Stimulated activated CD4-positive, alpha-beta T cell treated with anti-CD3 and anti-CD28 coated beads, TNF-alpha, amount 100 ng/mL, for 1 hour (primary cell): ENCODE measurements around the gene HP1BP3.
A peak's percentile ranks its signal among the peaks of the same experiment; 100 is the strongest.
"Not testable (repeated sequence)": the region's sequence is repeated elsewhere in the genome, so short reads cannot be mapped to it uniquely, and the experiment has no call there.

Source experiments
- DNase-seq, 3 donors: peaks; one replicate each; pipeline ENCODE4 v3.0.0-alpha.2; 2020; ENCODE audit warnings: low read depth in 3 of 3, low spot score in 1 of 3

The HP1BP3 gene, protein sequence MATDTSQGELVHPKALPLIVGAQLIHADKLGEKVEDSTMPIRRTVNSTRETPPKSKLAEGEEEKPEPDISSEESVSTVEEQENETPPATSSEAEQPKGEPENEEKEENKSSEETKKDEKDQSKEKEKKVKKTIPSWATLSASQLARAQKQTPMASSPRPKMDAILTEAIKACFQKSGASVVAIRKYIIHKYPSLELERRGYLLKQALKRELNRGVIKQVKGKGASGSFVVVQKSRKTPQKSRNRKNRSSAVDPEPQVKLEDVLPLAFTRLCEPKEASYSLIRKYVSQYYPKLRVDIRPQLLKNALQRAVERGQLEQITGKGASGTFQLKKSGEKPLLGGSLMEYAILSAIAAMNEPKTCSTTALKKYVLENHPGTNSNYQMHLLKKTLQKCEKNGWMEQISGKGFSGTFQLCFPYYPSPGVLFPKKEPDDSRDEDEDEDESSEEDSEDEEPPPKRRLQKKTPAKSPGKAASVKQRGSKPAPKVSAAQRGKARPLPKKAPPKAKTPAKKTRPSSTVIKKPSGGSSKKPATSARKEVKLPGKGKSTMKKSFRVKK

DNA sequence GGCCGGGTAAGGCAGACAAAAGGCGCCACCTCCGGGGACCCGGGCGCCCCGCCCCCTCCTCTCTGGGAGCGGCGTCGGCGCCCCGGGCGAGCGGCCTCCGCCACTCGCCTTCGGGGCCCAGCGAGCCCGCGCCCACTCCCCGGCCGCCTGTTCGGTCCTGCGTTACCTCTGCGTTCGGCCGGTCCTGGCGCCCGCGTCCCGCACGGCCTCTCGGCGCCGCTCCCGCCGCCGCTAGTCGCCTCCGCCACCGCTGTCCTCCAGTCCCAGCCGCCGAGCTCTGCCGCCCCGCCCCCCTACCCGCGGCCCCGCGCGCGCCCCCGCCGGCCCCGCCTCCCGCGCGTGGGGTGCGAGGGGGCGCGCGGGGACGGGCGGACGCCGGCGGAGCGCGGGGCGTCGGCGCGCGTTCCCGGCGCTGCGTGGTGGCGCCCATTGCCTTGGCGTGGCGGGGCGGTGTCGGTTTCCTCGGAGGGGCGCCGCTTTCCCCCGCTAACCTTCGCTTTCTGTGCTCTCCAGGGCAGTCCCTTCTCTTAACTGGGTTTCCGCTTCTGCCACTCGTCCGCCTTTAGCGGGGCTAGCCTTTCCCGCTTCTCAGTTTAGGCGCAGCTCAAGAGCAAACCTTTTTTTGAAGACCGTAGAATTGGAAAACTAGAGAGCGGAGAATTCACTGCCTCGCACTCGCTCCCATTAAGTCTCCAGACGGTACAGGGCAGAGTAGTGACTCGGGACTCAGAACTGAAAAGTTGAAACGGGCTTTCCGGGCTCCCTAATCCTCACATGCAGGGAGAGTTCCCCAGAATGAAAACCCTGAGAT, at the start of gene HP1BP3:
TSS of gene HP1BP3 (minus strand) at position 279 of the 811 bp plus-strand sequence. CDS start 6,867 bp downstream, outside the sequence.
- peak; percentile 59 to 77 (median 76) for DNase-seq

DNA sequence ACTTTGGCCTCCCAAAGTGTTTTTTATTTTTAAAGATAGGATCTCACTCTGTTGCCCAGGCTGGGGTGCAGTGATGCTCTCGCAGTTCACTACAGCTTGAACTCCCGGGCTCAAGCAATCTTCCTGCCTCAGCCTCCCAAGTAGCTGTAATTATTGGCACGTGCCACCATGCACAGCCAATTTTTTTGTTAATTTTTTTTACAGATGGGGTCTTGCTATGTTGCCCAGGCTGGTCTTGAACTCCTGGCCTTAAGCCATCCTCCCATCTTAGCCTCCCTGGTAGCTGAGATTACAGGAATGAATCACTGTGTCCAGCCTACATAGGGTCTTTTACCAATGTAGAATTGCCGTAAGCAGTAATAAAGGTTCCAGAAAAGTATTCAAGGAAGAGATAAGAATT, 49.1 kb upstream of the HP1BP3 start:
- no peak for DNase-seq

DNA sequence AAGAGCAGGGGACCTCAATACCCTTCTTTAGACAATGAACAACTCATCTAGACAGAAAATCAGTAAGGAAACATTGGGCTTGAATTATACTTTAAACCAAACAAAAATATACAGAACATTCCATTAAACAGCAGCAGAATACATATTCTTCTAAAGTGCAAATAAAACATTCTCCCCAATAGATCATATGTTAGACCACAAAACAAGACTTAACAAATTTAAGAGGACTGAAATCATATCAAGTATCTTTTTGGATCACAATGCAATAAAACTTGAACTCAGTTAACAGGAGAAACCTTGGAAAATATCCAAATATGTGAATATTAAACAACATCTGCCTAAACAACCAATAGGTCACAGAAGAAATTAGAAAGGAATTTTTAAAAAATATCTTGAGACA, 47.7 kb upstream of the HP1BP3 start:
- no peak for DNase-seq

DNA sequence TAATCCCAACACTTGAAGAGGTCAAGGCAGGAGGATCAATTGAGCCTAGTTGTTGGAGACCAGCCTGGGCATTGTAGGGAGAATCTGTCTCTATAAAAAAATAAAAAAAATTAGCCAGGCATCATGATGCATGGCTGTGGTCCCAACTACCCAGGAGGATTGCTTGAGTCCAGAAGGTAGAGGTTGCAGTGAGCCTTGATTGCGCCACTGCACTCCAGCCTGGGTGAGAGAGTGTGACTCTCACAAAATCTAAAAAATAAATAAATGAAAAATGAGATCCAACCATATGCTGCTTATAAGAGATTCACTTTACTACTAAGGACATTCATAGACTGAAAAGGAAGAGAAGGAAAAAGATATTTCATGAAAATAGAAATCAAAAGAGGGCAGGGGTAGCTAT, 47.1 kb upstream of the HP1BP3 start:
- no peak for DNase-seq

DNA sequence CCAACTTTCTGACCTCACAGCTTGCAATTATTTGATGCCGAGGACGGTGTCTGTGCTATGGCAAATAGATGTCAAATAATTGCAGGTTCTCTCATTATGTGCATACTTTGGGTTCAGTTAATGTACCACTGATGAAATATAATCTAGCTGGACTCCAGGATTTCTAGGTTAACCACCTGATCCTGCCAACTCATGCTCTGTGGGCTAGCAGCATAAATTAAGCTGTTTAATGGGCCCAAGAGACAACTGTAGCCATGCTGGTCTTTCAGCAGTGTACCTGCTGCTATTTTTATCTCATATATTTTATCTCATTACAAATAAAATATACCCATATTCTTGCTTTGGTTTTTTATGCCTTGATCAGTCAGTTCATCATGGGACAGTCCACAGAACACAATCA, 43.3 kb upstream of the HP1BP3 start:
- no peak for DNase-seq

DNA sequence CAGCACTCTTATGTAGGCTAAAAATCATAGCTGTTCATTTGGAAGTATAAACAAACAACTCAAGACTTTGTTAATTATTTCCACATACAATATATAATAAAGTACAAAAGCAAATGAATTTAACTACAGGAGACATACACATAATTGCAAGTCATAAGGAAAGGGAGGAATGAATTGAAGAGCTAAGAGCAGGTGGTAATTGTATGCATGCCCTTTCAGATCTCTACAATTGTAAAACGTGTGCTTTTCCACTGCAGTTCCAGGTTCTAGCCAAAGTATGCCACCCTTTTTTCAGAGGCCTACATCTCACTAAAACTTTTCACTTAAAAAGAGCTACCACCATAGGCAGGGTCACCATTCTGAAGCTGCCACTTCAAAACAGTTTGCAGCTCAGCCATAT, 42.8 kb upstream of the HP1BP3 start:
- no peak for DNase-seq

DNA sequence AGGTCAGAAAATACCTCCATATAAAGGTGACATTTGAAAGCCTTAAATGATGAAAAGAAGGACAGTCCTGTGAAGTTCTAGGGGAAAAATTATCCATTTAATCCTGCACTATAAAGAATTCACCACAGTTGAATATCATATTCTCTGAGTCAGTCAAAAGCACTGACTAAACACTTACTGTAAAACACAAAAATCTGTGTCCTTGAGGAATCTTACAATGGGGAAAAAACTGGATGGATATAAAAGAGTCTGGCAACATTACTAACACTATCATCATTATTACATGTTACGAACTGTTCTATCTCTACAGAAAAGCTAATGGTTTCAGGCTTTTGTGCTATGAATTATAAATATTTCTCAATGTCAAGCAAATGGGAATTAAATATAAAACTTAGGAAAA, 42.4 kb upstream of the HP1BP3 start:
- DNase-seq = no peak

DNA sequence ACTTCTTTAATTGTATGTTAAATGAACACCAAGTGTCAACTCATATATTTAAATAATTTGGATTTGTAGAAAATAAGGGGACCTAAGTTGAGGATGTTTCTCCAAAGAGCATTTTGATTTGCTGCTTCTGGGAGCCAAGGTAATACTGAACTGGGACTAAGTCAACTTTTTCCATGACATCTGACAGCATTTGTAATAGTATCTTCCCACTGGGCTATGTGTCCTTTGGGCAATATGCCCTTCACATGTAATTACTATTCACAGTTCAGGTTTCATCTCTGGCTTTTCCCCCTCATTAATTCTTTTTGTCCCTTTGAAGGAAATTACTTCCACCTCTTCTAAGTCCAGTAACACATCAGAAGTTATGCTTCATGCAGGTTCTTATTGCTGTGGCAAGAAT, 36.7 kb upstream of the HP1BP3 start:
- no peak for DNase-seq

DNA sequence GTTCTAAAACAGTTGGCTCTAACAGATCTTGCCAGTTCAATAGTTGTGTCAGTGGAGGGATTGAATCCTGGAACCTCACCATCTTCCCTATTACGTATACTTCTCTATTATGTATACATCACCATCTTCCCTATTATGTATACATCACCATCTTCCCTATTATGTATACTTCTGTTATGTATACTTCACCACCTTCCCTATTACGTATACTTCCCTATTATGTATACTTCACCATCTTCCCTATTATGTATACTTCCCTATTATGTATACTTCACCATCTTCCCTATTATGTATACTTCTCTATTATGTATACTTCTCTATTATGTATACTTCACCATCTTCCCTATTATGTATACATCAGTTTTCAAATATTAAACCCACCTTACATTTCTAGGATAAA, 34.4 kb upstream of the HP1BP3 start:
- DNase-seq = no peak

DNA sequence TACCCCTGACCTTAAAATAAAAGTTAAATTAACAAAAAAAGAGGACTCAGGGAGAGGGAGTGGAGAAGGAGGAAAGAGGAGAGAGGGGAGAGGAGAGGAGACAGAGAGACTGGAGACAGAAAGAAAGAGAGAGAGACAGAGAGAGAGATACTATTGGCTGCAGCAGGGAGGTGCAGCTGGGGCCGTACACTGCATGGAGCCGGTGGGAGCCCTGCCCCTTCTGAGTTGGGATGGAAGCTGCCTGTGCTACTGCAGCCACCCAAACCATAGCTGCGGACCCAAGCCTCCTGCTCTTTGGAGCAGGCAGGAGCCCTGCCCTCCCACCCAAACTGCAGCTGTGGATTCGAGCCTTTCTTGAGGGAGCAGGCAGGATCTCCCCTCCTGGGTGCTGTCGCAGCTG, 32.7 kb upstream of the HP1BP3 start:
- DNase-seq = no peak

DNA sequence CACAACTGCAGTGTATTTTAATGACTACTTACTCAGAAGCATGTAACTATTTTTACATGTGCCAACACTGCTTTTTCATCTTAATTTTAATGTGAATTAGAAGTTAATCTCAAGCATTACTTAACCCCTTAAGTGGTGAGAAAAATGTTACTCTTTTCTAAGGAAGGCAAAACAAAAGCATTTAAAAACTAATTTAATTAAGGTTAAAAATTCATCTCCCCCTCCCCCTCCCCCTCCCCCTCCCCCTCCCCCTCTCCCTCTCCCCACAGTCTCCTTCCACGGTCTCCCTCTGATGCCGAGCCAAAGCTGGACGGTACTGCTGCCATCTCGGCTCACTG, 27.4 kb upstream of the HP1BP3 start:
- DNase-seq = no peak

DNA sequence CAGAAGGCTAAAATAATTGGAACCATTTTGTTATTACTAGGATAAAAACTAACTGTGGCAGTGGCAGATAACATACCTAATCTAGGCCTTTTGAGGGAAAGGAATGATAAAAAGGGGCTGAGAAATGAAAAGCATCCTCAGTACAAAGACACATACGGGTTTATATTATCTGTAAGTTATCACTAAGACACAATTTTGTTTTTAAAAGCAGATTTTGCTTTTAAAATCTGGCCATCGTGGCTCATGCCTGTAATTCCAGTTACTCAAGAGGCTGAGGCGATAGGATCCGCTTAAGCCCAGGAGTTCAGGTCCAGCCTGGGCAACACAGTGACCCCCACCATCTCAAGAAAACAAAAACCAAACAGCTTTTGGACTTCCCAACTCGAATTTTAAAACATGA, 24.8 kb upstream of the HP1BP3 start:
- DNase-seq = no peak

DNA sequence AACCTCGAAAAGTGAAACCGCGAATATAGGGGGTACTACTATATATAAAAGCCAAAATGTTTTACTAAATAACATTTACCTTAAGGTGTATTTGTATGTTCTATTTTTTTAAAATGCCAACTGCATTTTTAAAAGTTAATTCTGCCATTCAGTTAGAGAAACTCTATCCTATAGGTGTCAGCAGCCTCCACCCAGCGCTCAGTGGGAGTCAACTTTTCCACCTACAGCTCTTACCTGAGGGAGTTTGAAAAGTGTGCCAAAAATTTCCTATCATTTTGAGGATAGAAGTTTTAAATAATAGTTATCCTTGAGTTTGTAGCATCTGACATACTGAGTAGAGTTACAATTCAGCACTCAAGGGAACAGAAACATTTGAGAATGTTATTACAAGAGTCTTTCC, 6.1 kb upstream of the HP1BP3 start:
- no peak for DNase-seq

DNA sequence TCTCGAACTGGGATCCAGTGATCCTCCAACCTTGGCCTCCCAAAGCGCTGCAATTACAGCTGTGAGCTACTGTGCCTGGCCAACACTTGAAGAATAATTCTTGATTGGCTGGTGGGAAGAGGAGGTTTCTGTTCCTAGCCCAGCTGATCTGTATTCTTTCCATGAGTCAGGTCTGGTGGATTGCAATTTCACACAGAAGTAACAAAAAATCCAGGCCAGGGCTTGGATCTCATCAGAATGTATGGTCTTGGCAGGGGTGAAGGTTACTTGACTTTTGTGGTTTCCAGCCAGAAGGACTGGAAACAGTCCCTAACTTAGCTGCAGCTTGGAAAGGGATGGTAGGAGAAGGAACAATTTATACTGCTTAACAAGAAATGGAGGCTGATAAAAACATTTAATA, 5.1 kb upstream of the HP1BP3 start:
- no peak for DNase-seq

DNA sequence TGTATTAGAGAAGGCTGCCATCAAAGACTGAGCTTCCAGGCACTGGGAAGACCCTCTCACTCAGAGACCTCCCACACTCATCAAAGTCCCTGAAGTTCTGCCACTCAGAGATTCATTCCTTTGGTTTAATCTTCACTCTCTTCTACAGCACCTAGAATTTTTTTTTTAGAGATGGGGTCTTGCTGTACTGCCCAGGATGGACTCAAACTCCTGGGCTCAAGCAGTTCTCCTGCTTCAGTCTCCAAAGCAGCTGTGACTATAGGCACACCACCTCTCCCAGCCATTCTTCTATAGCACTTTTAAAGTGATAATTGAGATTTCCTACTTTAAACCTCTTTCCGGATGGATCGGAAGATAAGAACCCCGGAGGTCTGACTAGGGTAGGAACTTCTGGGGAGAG, 3.7 kb upstream of the HP1BP3 start:
- no peak for DNase-seq

DNA sequence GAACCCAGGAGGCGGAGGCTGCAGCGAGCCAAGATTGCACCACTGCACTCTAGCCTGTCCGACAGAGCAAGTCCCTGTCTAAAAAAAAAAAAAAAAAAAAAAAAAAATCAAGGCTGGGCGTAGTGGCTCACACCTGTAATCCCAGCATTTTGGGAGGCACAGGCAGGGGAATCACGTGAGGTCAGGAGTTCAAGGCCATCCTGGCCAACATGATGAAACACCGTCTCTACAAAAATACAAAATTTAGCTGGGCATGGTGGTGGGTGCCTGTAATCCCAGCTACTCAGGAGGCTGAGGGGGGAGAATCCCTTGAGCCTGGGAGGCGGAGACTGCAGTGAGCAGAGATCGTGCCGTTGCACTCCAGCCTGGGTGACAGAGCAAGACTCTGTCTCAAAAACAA, 2.5 kb upstream of the HP1BP3 start:
- DNase-seq = not testable (repeated sequence)

DNA sequence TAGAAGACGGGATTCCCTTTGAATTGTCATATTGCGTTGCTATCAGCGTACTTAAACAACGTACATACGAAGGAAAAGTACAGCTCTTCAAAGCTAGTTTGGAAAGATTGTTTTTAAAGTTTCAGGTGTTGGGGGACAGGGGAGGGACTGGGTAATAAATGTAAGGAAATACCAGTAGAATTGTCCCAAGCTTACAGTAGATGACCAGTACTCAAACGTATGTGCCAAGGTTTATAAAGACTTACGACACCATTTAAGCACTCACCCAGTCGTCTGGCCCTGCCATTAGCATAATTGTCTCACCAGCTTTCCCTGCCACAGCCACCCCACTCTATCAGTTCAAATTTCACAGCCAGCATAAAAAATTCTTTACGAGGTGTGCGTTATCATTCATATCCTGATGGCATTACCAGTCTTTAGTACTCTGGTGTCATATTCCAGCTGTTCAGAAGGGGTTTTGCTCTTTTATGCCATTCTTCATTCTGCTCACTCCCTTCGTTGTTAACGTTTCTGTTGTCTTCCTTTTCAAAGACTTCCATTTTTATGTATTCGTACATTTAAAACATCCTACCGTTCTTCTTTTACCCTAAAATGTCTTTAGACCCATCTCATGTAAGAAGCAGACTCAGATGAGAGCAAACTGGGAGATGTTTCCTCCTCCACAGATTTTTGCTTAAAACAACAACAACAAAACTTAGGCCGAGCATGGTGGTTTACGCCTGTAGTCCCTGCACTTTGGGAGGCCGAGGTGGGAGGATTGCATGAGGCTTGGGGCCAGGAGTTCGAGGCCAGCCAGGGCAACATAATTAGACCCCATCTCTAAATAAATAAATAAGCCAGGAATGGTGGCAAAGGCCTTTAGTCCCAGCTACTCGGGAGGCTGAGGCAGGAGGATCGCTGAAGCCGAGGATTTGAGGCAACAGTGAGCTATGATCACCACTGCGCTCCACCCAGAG, 1.0 kb upstream of the HP1BP3 start:
- DNase-seq = no peak

DNA sequence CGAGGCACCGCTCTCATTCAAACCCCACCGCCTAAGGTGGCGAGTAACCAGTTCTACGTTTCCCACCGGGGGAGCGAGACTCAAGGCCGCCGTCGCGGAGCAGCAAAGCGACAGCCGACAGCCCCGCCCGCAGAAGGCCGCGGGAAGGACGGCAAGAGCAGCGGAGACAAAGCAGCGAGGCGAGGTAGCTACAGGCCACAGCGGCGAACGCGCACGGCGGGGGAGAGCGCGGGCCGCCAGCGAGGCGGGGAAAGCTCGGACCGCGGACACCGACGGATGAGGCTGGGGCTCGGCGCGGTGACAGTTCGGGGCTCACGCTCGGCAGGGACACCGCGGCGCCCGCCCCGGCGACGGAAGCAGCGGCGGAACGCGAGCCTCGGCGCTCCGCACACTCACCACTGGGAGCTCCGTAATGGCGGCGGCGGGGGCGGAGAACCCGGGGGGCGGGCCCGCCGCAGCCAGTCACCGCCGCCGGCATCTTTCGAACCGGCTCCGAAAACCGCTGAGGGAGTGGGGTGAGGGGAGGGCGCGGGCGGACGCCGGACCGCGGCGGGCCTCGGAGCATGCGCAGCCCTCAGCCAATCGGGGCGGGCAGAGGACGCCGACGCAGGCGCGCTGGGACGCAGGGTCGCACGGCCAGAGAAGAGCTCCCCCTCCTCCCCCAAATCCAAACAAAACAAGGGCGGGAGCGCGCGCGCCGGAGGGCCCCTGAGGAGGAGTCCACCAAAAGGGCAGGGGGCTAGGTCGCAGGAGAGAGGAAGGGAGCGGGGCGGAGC, 666 bp downstream of the HP1BP3 start:
- DNase-seq = peak; percentile 89 to 95 (median 94)

DNA sequence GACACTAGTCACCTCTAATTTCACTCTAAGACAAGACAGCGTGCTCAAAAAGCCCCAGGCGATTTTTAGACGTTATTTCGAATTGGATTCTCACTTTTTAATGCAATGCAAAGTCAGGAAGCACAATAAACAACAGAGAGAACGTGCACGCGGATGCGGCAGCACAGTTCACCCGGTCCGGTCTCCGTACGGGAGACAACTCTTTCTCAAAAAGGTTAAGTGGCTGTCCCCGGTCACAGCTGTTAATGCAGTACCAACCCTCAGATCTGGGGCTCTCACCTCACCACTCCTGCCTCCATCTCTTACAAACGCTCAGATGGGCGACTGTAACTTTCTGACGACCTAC, 1.2 kb downstream of the HP1BP3 start:
- DNase-seq = no peak

DNA sequence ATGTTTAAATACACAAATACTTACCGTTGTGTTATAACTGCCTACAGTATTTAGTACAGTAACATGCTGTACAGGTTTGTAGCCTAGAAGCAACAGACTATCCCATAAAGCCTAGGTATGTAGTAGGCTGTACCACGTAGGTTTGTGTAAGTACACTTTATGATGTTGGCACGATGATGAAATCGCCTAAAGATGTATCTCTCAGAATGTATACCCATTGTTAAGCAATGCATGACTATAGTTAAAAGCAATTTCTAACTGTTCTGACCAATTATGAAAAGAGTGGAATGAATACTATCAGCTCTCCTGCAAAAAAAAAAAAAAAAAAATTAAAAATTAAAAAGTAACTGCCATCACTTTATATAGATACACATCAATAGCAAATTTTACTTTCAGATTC, 11.4 kb downstream of the HP1BP3 start:
- DNase-seq = no peak

DNA sequence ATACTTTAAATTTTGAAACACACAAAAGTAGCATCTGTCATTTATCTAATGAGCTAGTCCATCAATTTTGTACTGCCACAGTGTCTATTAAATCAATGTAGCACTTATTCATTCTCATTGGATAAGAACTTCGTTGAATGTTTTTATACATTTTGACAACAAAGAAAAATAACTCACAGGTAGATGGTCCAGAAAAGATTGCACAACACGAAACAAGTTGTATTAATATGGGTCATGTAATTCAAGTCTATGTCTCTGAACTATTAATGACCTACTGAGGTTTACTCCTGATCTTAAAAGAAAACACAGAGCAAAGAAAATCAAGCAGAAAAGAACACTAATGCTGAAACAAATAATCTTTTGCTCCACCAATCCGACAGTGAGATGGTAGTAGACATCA, 15.3 kb downstream of the HP1BP3 start:
- DNase-seq = no peak
